WTC11 (cell line): ENCODE data around the gene ARHGAP26. TPM values are rescaled to one million over a fixed set of nuclear protein-coding genes. Genes with fewer than 3 reads are reported as not detected.

Experiments used
- ATAC-seq: fragments of 200-7000 bp; cut with Tn5 transposase; 2 replicates; pipeline ENCODE4 v1.10.0; 2021; ENCODE audit warnings: mild to moderate bottlenecking, moderate library complexity
- CTCF ChIA-PET: fragments of 300-600 bp; sonication (Branson Sonifier 250); formaldehyde crosslinking; loops from one replicate; lab custom pipeline; 2021; ENCODE audit warnings: antibody characterized with exemption; lab: Charles Lee
- POLR2A ChIA-PET: fragments of 350-600 bp; sonication (Branson Sonifier 250); formaldehyde crosslinking; loops from one replicate; lab custom pipeline; 2021; ENCODE audit warnings: antibody characterized with exemption; lab: Charles Lee
- DNase-seq: peaks from one replicate; pipeline ENCODE4 v3.0.0; 2021; ENCODE audit warnings: low spot score
- H3K27ac Mint-ChIP-seq: 2 replicates; pipeline ENCODE4 v1.8.0; 2021; ENCODE audit warnings: mixed read lengths
- H3K27me3 Mint-ChIP-seq: 2 replicates; pipeline ENCODE4 v1.8.0; 2021; ENCODE audit warnings: low read depth, mild to moderate bottlenecking, moderate library complexity, mixed read lengths
- H3K36me3 Mint-ChIP-seq: 2 replicates; pipeline ENCODE4 v1.8.0; 2021; ENCODE audit warnings: mixed read lengths
- H3K4me1 Mint-ChIP-seq: 2 replicates; pipeline ENCODE4 v1.8.0; 2022; ENCODE audit warnings: mixed read lengths
- H3K4me3 Mint-ChIP-seq: 2 replicates; pipeline ENCODE4 v1.8.0; 2021; ENCODE audit warnings: mild to moderate bottlenecking, moderate library complexity, mixed read lengths
- H3K9me3 Mint-ChIP-seq: 2 replicates; pipeline ENCODE4 v1.8.0; 2021; ENCODE audit warnings: mixed read lengths
- ARID4B ChIP-seq: sonication (generic); formaldehyde crosslinking; IDR thresholded peaks from 2 replicates; pipeline ENCODE4 v1.8.0; 2023; ENCODE audit warnings: missing genetic modification reagents, mild to moderate bottlenecking, borderline replicate concordance
- ATF2 ChIP-seq: sonication (generic); formaldehyde crosslinking; IDR thresholded peaks from 2 replicates; pipeline ENCODE4 v1.8.1; 2022; ENCODE audit warnings: low read depth, missing genetic modification reagents, borderline replicate concordance
- CDX4 ChIP-seq: fragments of 250-450 bp; sonication (Bioruptor Pico); IDR thresholded peaks from 2 replicates; pipeline ENCODE4 v1.9.0; 2021; ENCODE audit warnings: moderate library complexity, mild to moderate bottlenecking, inconsistent platforms, borderline replicate concordance
- E2F1 ChIP-seq: sonication (generic); formaldehyde crosslinking; IDR thresholded peaks from 2 replicates; pipeline ENCODE4 v1.8.0; 2022; ENCODE audit warnings: mild to moderate bottlenecking, missing genetic modification reagents
- E2F5 ChIP-seq: sonication (generic); formaldehyde crosslinking; IDR thresholded peaks from 2 replicates; pipeline ENCODE4 v1.8.1; 2022; ENCODE audit warnings: mild to moderate bottlenecking, moderate library complexity, missing genetic modification reagents
- FOXP4 ChIP-seq: sonication (generic); formaldehyde crosslinking; IDR thresholded peaks from 2 replicates; pipeline ENCODE4 v1.8.0; 2022; ENCODE audit warnings: mild to moderate bottlenecking, missing genetic modification reagents
- HMGXB4 ChIP-seq: sonication (generic); formaldehyde crosslinking; IDR thresholded peaks from 2 replicates; pipeline ENCODE4 v1.8.1; 2023; ENCODE audit warnings: mild to moderate bottlenecking, moderate library complexity, missing genetic modification reagents
- IRF1 ChIP-seq: sonication (generic); formaldehyde crosslinking; IDR thresholded peaks from 2 replicates; pipeline ENCODE4 v1.8.0; 2023; ENCODE audit warnings: missing genetic modification reagents
- KAT7 ChIP-seq: sonication (generic); formaldehyde crosslinking; IDR thresholded peaks from 2 replicates; pipeline ENCODE4 v1.8.1; 2023; ENCODE audit warnings: missing genetic modification reagents, mild to moderate bottlenecking, borderline replicate concordance
- NFYB ChIP-seq: sonication (generic); formaldehyde crosslinking; conservative IDR thresholded peaks from 2 replicates; pipeline ENCODE4 v1.8.0; 2022; ENCODE audit warnings: low read depth, missing genetic modification reagents
- PRRX2 ChIP-seq: fragments of 250-450 bp; sonication (Bioruptor Pico); IDR thresholded peaks from 2 replicates; pipeline ENCODE4 v1.8.0; 2021; ENCODE audit warnings: mild to moderate bottlenecking
- TEAD4 ChIP-seq: sonication (generic); formaldehyde crosslinking; IDR thresholded peaks from 2 replicates; pipeline ENCODE4 v1.8.0; 2022; ENCODE audit warnings: mild to moderate bottlenecking, missing genetic modification reagents
- ZNF263 ChIP-seq: sonication (generic); formaldehyde crosslinking; IDR thresholded peaks from 2 replicates; pipeline ENCODE4 v1.8.1; 2022; ENCODE audit warnings: low read depth, mild to moderate bottlenecking, moderate library complexity, missing genetic modification reagents
- ZNF317 ChIP-seq: sonication (generic); formaldehyde crosslinking; IDR thresholded peaks from 2 replicates; pipeline ENCODE4 v1.8.1; 2023; ENCODE audit warnings: low read depth, mild to moderate bottlenecking, moderate library complexity, missing genetic modification reagents, borderline replicate concordance
- ZNF425 ChIP-seq: fragments of 250-450 bp; sonication (Bioruptor Pico); conservative IDR thresholded peaks from 2 replicates; pipeline ENCODE4 v1.9.0; 2021; ENCODE audit warnings: mild to moderate bottlenecking
- total RNA-seq: library from RNA; stranded (reverse); gene quantifications from 3 replicates; pipeline ENCODE4 v1.2.3, GENCODE V29; 2021

The ARHGAP26 gene
- total RNA-seq, 1 experiment from 2014 or later, result 22.3 TPM

- TF ChIP-seq ARID4B (CRISPR knock-in tag) (no peak), E2F5 (CRISPR knock-in tag) (no peak), ZNF263 (CRISPR knock-in tag) (no peak)
Measured at GRCh38 chr5:143245929-143246561, 475.9 kb downstream of the ARHGAP26 start (continued).

GRCh38 chr5:143247134-143247815 lies 477.1 kb downstream of the ARHGAP26 start:
- no peak overlapping the region for H3K4me3 Mint-ChIP-seq
- H3K27ac Mint-ChIP-seq, result no peak overlapping the region
- ATAC-seq, result no peak
- POLR2A ChIA-PET, result no interaction called here
- CTCF ChIA-PET, result no interaction called here
- H3K36me3 Mint-ChIP-seq, result no peaks in the 10 kb centered on the region
- H3K4me1 Mint-ChIP-seq, result peaks cover 8% of the 10 kb centered on the region
- DNase-seq, result no peak
- TF ChIP-seq IRF1 (CRISPR knock-in tag), result no peak
- no peak for TF ChIP-seq HMGXB4 (CRISPR knock-in tag)
- TF ChIP-seq ZNF317, result no peak
- no peaks in the 10 kb centered on the region; the same call in 1 of the 2 replicates for H3K27me3 Mint-ChIP-seq
- H3K9me3 Mint-ChIP-seq, result peaks cover 23% of the 10 kb centered on the region

- no peak for ATAC-seq
- Mint-ChIP-seq H3K9me3 (peaks cover 23% of the 10 kb centered on the region), H3K4me1 (peaks cover 8% of the 10 kb centered on the region), H3K27me3 (no peaks in the 10 kb centered on the region; the same call in 1 of the 2 replicates), H3K36me3 (no peaks in the 10 kb centered on the region), H3K4me3 (no peak overlapping the region), H3K27ac (no peak overlapping the region)
- ChIA-PET CTCF (no interaction called here), POLR2A (no interaction called here)
- DNase-seq, result no peak
- TF ChIP-seq PRRX2 (CRISPR knock-in tag) (no peak), ATF2 (no peak), KAT7 (CRISPR knock-in tag) (no peak), CDX4 (CRISPR knock-in tag) (no peak), FOXP4 (CRISPR knock-in tag) (no peak), NFYB (CRISPR knock-in tag) (no peak), E2F1 (CRISPR knock-in tag) (no peak), TEAD4 (CRISPR knock-in tag) (no peak), ZNF425 (no peak)
Measured at GRCh38 chr5:143248391-143248790, 478.2 kb downstream of the ARHGAP26 start.
